ENCODE results near the gene ZNF613. TPM values are rescaled to one million over a fixed set of nuclear protein-coding genes. Genes with fewer than 3 reads are reported as not detected.
A peak's percentile ranks its signal among the peaks of the same experiment; 100 is the strongest.
"Not testable (repeated sequence)": the region's sequence is repeated elsewhere in the genome, so short reads cannot be mapped to it uniquely, and the experiment has no call there.

Gene ZNF613
- total and polyA plus RNA-seq, 2 donors from 2014 or later: 5.8 to 6.9 TPM

- Histone ChIP-seq H3K4me3 (ENCODE audit: low read length in 3 of 3) (no peak overlapping the region), H3K27ac (ENCODE audit: low read depth in 2 of 2, low read length in 2 of 2) (no peak overlapping the region), H3K9me3 (ENCODE audit: control insufficient read depth in 2 of 3, insufficient read depth in 1 of 3, low read length in 3 of 3) (peaks cover 13 to 56% (median 38%) of the 10 kb centered on the region in 3 donors), H3K36me3 (ENCODE audit: control insufficient read depth in 2 of 3, insufficient read depth in 3 of 3, low read length in 3 of 3) (peaks cover 25 to 62% (median 44%) of the 10 kb centered on the region in 3 donors), H3K4me1 (ENCODE audit: control insufficient read depth in 2 of 3, insufficient read depth in 2 of 3, low read depth in 1 of 3, low read length in 3 of 3) (no peaks in the 10 kb centered on the region), H3K9ac (ENCODE audit: low read length in 3 of 3) (no peak overlapping the region), H3K27me3 (ENCODE audit: control insufficient read depth, insufficient read depth, low read length) (no peaks in the 10 kb centered on the region)
- FAIRE-seq (no peak), DNase-seq (peak in 2 of 5 donors; percentile 13 to 14)
- no peak for TF ChIP-seq CTCF (IDR thresholded peaks at IDR 0.05; ENCODE audit: borderline replicate concordance, extremely low read depth, insufficient read depth)
- intact Hi-C loops (cut with DNase I): no loop called here
These were observed 44.4 kb downstream of the ZNF613 start for GRCh38 chr19:51971624-51972023.

GRCh38 chr19:51975787-51976186, 48.5 kb downstream of the ZNF613 start:
- peaks cover 6 to 64% (median 29%) of the 10 kb centered on the region in 3 donors for H3K9me3 ChIP-seq (ENCODE audit: control insufficient read depth in 2 of 3, insufficient read depth in 1 of 3, low read length in 3 of 3)
- H3K27me3 ChIP-seq (ENCODE audit: control insufficient read depth, insufficient read depth, low read length); FAIRE-seq; DNase-seq; H3K9ac ChIP-seq (ENCODE audit: low read length in 3 of 3); H3K27ac ChIP-seq (ENCODE audit: low read depth in 2 of 2, low read length in 2 of 2); H3K4me1 ChIP-seq (ENCODE audit: control insufficient read depth in 2 of 3, insufficient read depth in 2 of 3, low read depth in 1 of 3, low read length in 3 of 3); H3K4me3 ChIP-seq (ENCODE audit: low read length in 3 of 3); intact Hi-C loops (cut with DNase I): not testable (repeated sequence)
- H3K36me3 ChIP-seq (ENCODE audit: control insufficient read depth in 2 of 3, insufficient read depth in 3 of 3, low read length in 3 of 3): peaks cover 14 to 40% (median 23%) of the 10 kb centered on the region in 3 donors

- Histone ChIP-seq H3K4me1 (ENCODE audit: control insufficient read depth in 2 of 3, insufficient read depth in 2 of 3, low read depth in 1 of 3, low read length in 3 of 3) (peaks cover 0 to 2% (median 0%) of the 10 kb centered on the region in 3 donors), H3K27me3 (ENCODE audit: control insufficient read depth, insufficient read depth, low read length) (no peaks in the 10 kb centered on the region), H3K9ac (ENCODE audit: low read length in 3 of 3) (no peak overlapping the region), H3K27ac (ENCODE audit: low read depth in 2 of 2, low read length in 2 of 2) (no peak overlapping the region), H3K9me3 (ENCODE audit: control insufficient read depth in 2 of 3, insufficient read depth in 1 of 3, low read length in 3 of 3) (peaks cover 4 to 53% (median 18%) of the 10 kb centered on the region in 3 donors), H3K4me3 (ENCODE audit: low read length in 3 of 3) (no peak overlapping the region), H3K36me3 (ENCODE audit: control insufficient read depth in 2 of 3, insufficient read depth in 3 of 3, low read length in 3 of 3) (peaks cover 12 to 30% (median 12%) of the 10 kb centered on the region in 3 donors)
- peak; percentile 8 for TF ChIP-seq CTCF (IDR thresholded peaks at IDR 0.05; ENCODE audit: borderline replicate concordance, extremely low read depth, insufficient read depth)
- DNase-seq (no peak), FAIRE-seq (no peak)
- intact Hi-C loops (cut with DNase I): no loop called here
These were observed 49.6 kb downstream of the ZNF613 start for GRCh38 chr19:51976852-51977251.

GRCh38 chr19:51977346-51977745, 50.1 kb downstream of the ZNF613 start:
- no peak for FAIRE-seq

More at GRCh38 chr19:51977346-51977745, 50.1 kb downstream of the ZNF613 start:
- no peak for TF ChIP-seq CTCF (IDR thresholded peaks at IDR 0.05; ENCODE audit: borderline replicate concordance, extremely low read depth, insufficient read depth)
- H3K9ac ChIP-seq (ENCODE audit: low read length in 3 of 3): no peak overlapping the region
- H3K27me3 ChIP-seq (ENCODE audit: control insufficient read depth, insufficient read depth, low read length): no peaks in the 10 kb centered on the region
- H3K4me3 ChIP-seq (ENCODE audit: low read length in 3 of 3): no peak overlapping the region
- peaks cover 11 to 27% (median 12%) of the 10 kb centered on the region in 3 donors for H3K36me3 ChIP-seq (ENCODE audit: control insufficient read depth in 2 of 3, insufficient read depth in 3 of 3, low read length in 3 of 3)
- peaks cover 4 to 48% (median 17%) of the 10 kb centered on the region in 3 donors for H3K9me3 ChIP-seq (ENCODE audit: control insufficient read depth in 2 of 3, insufficient read depth in 1 of 3, low read length in 3 of 3)
- intact Hi-C loops (cut with DNase I): no loop called here
- DNase-seq: no peak
- H3K27ac ChIP-seq (ENCODE audit: low read depth in 2 of 2, low read length in 2 of 2): no peak overlapping the region
- H3K4me1 ChIP-seq (ENCODE audit: control insufficient read depth in 2 of 3, insufficient read depth in 2 of 3, low read depth in 1 of 3, low read length in 3 of 3): peaks cover 0 to 2% (median 0%) of the 10 kb centered on the region in 3 donors

Data from kidney (tissue), 14 donors.